Esophagus muscularis mucosa (tissue), 3 donors: Measurements from ENCODE around the gene ATP10B.

Experiments
- CTCF ChIP-seq, 3 experiments: fragments of 200-600 bp in 2 of 3; fragments of 450-650 bp in 1 of 3; sonication (generic) in 2 of 3; IDR thresholded peaks; one replicate each; pipeline ENCODE4 v1.5.1; 2017 to 2019; ENCODE audit warnings: antibody characterized with exemption in 3 of 3, mild to moderate bottlenecking in 2 of 3, moderate library complexity in 1 of 3
- POLR2A ChIP-seq: fragments of 450-650 bp; IDR thresholded peaks from one replicate; pipeline ENCODE4 v1.6.1; 2017; ENCODE audit warnings: antibody characterized with exemption, moderate library complexity, mild to moderate bottlenecking, low read depth
- POLR2AphosphoS5 ChIP-seq, 2 donors: sonication (generic); formaldehyde crosslinking; IDR thresholded peaks; one replicate each; pipeline ENCODE4 v1.6.1; 2017; ENCODE audit warnings: antibody characterized with exemption in 2 of 2

- no peak for TF ChIP-seq CTCF (IDR thresholded peaks at IDR 0.05)
- no peak for TF ChIP-seq POLR2A
- TF ChIP-seq POLR2AphosphoS5 (IDR thresholded peaks at IDR 0.05): no peak
These were observed 225.7 kb downstream of the ATP10B start for GRCh38 chr5:160626322-160626721.
